ENCODE measurements around the gene HSP90AB1. TPM values are rescaled to one million over a fixed set of nuclear protein-coding genes. Genes with fewer than 3 reads are reported as not detected.

Gene HSP90AB1
- polyA plus RNA-seq, 2 of the 4 experiments (the other 2 are of a cell fraction) = 1,136 to 1,155 TPM

- POLR2A ChIA-PET = no interaction called here
- H3K4me2 ChIP-seq = no peak overlapping the region
- DNase-seq (ENCODE audit: low read depth in 1 of 2, low spot score in 1 of 2) = no peak
Observed at GRCh38 chr6:44201638-44202303, 45.1 kb upstream of the HSP90AB1 start.

GRCh38 chr6:44202332-44202971 lies 44.4 kb upstream of the HSP90AB1 start:
- no peak for TF ChIP-seq SMC3 (IDR thresholded peaks at IDR 0.05)
- no peak for TF ChIP-seq CEBPB (IDR thresholded peaks at IDR 0.05)
- TF ChIP-seq ZNF302 (CRISPR knock-in tag; IDR thresholded peaks at IDR 0.05) = no peak
- no peak for TF ChIP-seq SREBF2 (IDR thresholded peaks at IDR 0.05)
- TF ChIP-seq MYC (IDR thresholded peaks at IDR 0.05; ENCODE audit: borderline replicate concordance, low read length) = no peak
- DNase-seq (ENCODE audit: low read depth in 1 of 2, low spot score in 1 of 2) (no peak), ATAC-seq (no peak), FAIRE-seq (no peak)
- Histone ChIP-seq H3K27ac (no peak overlapping the region), H3K4me2 (no peak overlapping the region), H3K9me3 (no peaks in the 10 kb centered on the region), H3K4me3 (no peak overlapping the region), H3K4me1 (peaks cover 12% of the 10 kb centered on the region)
- ChIA-PET CTCF (interaction anchor here (1.2 to 1.4 kb wide), 2 partner anchors 9 to 66 kb away, joined by 3 read pairs; no protein-coding TSS in a partner anchor), POLR2A (no interaction called here)
- WGBS (ENCODE audit: missing lambda C conversion rate) = 88% methylated on average over 3 of the region's 4 CpGs

More at GRCh38 chr6:44201638-44202303, 45.1 kb upstream of the HSP90AB1 start:
- Histone ChIP-seq H3K4me1 (peaks cover 12% of the 10 kb centered on the region), H3K9me3 (no peaks in the 10 kb centered on the region), H3K27ac (no peak overlapping the region), H3K4me3 (no peak overlapping the region)
- FAIRE-seq (no peak), ATAC-seq (no peak)
- WGBS (ENCODE audit: missing lambda C conversion rate) = 75% methylated on average over 9 of the region's 11 CpGs
- TF ChIP-seq HMGXB4 (CRISPR knock-in tag; IDR thresholded peaks at IDR 0.05; ENCODE audit: borderline replicate concordance) = no peak
- TF ChIP-seq NFE2L2 (conservative IDR thresholded peaks at IDR 0.05; ENCODE audit: low read length) = peak; percentile 26; the same call in 1 of the 2 replicates
- CTCF ChIA-PET = interaction anchor here (1.2 kb wide), 1 partner anchor 8 kb away, joined by 3 read pairs; no protein-coding TSS in a partner anchor

- Histone ChIP-seq H3K4me3 (no peak overlapping the region), H3K4me2 (no peak overlapping the region; the same call in 2 of the 3 replicates), H3K4me1 (peaks cover 12% of the 10 kb centered on the region), H3K9me3 (no peaks in the 10 kb centered on the region), H3K27ac (no peak overlapping the region)
- DNase-seq (ENCODE audit: low read depth in 1 of 2, low spot score in 1 of 2) (no peak), ATAC-seq (no peak), FAIRE-seq (no peak)
- CTCF ChIA-PET = interaction anchor here (1.2 to 3.7 kb wide), 5 partner anchors 9 to 65 kb away, joined by 3 to 16 read pairs (median 3); no protein-coding TSS in a partner anchor
- POLR2A ChIA-PET = interaction anchor here (1.3 kb wide), 1 partner anchor 16 kb away, joined by 5 read pairs; no protein-coding TSS in a partner anchor
- no peak for TF ChIP-seq CBX2 (IDR thresholded peaks at IDR 0.05; ENCODE audit: borderline replicate concordance, low read depth)
- TF ChIP-seq MAZ (IDR thresholded peaks at IDR 0.05; ENCODE audit: borderline replicate concordance, low read depth, low read length) = no peak
- TF ChIP-seq HOXA7 (CRISPR knock-in tag; IDR thresholded peaks at IDR 0.05) = no peak
- no peak for TF ChIP-seq CTCF (IDR thresholded peaks at IDR 0.05)
- TF ChIP-seq, protein P1, sequence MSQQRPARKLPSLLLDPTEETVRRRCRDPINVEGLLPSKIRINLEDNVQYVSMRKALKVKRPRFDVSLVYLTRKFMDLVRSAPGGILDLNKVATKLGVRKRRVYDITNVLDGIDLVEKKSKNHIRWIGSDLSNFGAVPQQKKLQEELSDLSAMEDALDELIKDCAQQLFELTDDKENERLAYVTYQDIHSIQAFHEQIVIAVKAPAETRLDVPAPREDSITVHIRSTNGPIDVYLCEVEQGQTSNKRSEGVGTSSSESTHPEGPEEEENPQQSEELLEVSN (IDR thresholded peaks at IDR 0.05; ENCODE audit: borderline replicate concordance, low read depth) = no peak
- TF ChIP-seq NPAS2 (CRISPR knock-in tag; IDR thresholded peaks at IDR 0.05; ENCODE audit: borderline replicate concordance) = no peak
- TF ChIP-seq FOSL2 (IDR thresholded peaks at IDR 0.05) = no peak
- TF ChIP-seq FOSL2 (CRISPR knock-in tag; IDR thresholded peaks at IDR 0.05) = no peak
- TF ChIP-seq POLR2AphosphoS2 (conservative IDR thresholded peaks at IDR 0.05; ENCODE audit: low read length) = no peak
- TF ChIP-seq, protein P2, sequence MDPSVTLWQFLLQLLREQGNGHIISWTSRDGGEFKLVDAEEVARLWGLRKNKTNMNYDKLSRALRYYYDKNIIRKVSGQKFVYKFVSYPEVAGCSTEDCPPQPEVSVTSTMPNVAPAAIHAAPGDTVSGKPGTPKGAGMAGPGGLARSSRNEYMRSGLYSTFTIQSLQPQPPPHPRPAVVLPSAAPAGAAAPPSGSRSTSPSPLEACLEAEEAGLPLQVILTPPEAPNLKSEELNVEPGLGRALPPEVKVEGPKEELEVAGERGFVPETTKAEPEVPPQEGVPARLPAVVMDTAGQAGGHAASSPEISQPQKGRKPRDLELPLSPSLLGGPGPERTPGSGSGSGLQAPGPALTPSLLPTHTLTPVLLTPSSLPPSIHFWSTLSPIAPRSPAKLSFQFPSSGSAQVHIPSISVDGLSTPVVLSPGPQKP (IDR thresholded peaks at IDR 0.05; ENCODE audit: low read depth, low read length) = no peak
- no peak for TF ChIP-seq CHD4 (IDR thresholded peaks at IDR 0.05; ENCODE audit: borderline replicate concordance)
- no peak for TF ChIP-seq HDAC2 (IDR thresholded peaks at IDR 0.05)
- TF ChIP-seq, protein P3, sequence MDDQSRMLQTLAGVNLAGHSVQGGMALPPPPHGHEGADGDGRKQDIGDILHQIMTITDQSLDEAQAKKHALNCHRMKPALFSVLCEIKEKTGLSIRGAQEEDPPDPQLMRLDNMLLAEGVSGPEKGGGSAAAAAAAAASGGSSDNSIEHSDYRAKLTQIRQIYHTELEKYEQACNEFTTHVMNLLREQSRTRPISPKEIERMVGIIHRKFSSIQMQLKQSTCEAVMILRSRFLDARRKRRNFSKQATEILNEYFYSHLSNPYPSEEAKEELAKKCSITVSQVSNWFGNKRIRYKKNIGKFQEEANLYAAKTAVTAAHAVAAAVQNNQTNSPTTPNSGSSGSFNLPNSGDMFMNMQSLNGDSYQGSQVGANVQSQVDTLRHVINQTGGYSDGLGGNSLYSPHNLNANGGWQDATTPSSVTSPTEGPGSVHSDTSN (IDR thresholded peaks at IDR 0.05) = no peak
- no peak for TF ChIP-seq RARB (CRISPR knock-in tag; IDR thresholded peaks at IDR 0.05)
- TF ChIP-seq NR3C1 (IDR thresholded peaks at IDR 0.05) = no peak
- TF ChIP-seq FOXS1 (CRISPR knock-in tag; IDR thresholded peaks at IDR 0.05) = no peak
- TF ChIP-seq CHD2 (IDR thresholded peaks at IDR 0.05; ENCODE audit: low read length, partially characterized antibody) = no peak
- TF ChIP-seq CEBPB (IDR thresholded peaks at IDR 0.05) = no peak
- 89% methylated on average over 8 of the region's 11 CpGs for WGBS (ENCODE audit: missing lambda C conversion rate)
Observed at GRCh38 chr6:44202972-44203750, 43.7 kb upstream of the HSP90AB1 start.

Measured in A549 (cell line).